CD1c-positive myeloid dendritic cell (primary cell): ENCODE data around the gene PPP2R1B.

Source experiments
- DNase-seq: peaks from one replicate; pipeline ENCODE4 v3.0.0-alpha.2; 2016; ENCODE audit errors: extremely low spot score

The PPP2R1B gene

GRCh38 chr11:111693224-111693937 is 72.8 kb downstream of the PPP2R1B start:
- no peak for DNase-seq

DNA sequence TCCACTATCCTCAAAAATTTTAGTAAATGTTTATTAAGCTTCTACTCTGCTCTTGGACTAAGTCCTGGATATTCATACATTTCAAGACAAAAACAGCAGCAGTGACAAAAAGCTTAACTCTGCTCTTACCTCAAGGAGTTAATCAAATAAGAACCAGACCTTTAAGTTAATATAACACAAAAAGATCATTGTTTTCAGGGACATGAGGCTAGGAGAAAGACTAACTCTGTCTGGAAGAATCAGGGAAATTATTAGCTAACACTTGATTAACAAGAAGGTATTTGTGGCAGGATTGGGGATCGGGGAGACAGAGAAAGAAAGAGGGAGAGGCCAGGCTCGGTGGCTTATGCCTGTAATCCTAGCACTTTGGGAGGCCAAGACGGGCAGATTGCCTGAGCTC is 74.4 kb downstream of the PPP2R1B start:
- DNase-seq, result no peak

DNA sequence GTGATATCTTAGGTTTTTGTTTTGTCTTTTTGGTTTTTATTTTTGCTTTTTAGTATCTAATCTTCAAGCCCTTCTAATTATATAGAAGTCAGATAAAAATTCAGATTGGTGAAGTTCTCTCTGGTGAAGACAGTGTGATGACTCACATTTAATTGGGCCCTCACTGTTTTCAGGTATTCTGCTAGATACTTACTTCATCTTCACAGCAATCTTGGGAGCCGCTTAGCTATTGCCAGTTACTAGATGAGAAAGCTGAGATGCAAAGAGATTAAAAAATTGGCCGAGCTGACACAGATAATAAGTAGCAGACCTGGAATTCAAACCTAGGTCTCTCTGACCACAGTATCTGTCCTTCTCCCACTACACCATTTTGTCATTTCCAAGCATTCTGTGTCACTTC is 75.0 kb downstream of the PPP2R1B start:
- no peak for DNase-seq

- no peak for DNase-seq
These were observed 78.2 kb downstream of the PPP2R1B start for GRCh38 chr11:111688013-111688412.

GRCh38 chr11:111684251-111684650 is 81.9 kb downstream of the PPP2R1B start:
- no peak for DNase-seq

- DNase-seq, result no peak
These were observed 82.4 kb downstream of the PPP2R1B start for GRCh38 chr11:111683806-111684205.

GRCh38 chr11:111680486-111681175 is 85.6 kb downstream of the PPP2R1B start:
- DNase-seq, result no peak
